NCI-H82 treated with DMSO at 0.1 percent for 48 hours (cell line): ENCODE measurements around the gene BPIFA2.

Experiments
- DNase-seq: peaks from one replicate; lab custom pipeline; 2025; ENCODE audit not compliant: unreplicated experiment; lab: John Stamatoyannopoulos, UW

The BPIFA2 gene

DNA sequence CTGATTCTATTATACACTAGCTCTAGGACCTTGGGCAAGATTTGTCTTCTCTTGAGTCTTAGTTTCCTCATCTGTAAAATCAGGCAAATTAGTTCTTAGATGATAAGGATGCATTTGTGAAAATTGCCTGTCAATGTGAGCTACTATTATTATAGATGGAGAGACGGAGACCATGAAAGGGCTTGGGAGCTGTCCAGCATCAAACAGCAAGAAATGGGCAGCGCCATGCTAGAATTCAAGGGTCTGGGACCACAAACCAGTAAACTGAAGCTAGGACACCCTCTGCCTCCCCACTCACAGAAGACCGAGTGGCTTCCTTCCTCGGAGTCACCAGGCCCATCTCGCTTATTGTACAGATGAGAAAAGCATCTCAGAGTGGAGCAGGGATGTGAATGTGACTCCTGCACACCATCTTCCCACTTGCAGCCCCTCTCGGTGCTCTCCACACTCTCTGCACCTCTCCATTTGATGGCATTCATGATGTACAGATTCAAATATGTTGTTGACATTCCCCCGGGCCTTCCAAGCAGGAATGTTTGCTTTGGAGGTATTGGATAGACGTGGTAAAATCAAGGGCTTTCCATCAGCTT lies 25.0 kb downstream of the BPIFA2 start:
- no peak for DNase-seq

DNA sequence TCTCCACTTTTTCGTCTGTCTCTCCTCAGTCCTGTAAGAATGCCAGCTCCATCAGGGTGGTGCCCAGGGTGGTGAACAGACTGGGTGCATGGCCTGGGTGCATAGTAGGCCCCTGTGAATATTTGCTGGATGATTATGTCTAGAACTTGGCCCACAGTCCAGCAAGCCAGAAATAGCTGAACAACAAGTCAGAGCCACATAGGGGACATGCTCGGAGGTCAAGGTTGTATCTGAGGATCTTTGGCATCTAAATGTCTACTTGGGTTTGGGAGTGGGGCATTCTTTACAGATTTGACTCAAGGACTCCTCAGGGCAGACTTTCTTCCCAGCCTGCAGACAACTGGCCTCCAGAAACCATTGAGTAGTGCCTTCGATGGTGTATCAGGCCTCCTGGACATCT lies 31.1 kb downstream of the BPIFA2 start:
- DNase-seq, result no peak

DNA sequence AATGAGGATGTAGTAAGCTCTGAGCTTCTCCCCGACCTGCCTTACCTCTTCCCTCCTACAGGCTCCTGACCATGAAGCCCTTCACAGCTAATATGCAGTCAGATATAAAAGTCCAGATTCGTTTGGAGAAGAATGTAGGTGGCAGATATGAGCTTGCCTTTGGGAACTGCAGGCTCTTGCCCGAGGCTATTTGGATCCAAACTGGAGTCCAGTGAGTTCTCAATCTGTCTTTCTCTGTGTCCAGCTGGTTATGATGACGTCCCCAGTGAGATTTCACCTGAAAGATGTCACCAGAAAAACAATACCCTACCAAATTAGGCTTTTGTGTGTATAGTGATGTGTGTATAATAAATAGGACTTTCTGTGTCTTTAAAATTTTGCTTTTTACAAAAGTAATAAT lies 34.5 kb downstream of the BPIFA2 start:
- DNase-seq, result no peak

DNA sequence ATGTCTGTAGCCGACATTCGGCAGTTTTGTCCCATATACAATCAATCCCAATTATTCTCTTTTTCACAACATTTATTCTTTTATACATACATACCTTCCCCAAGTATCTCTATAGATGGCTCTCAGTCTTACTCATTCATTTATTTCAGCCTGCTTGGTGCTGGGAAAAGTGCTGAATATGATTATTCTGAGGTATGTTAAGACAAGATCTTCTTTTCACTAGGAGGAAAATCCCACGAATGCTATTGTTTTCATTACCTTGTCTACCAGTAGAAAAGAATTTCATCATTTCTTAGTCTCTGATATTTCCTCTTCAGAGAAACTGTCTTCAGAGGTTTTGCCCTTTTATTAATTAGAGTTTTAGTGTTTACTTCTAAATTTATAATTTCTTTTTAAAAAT lies 35.5 kb downstream of the BPIFA2 start:
- DNase-seq, result no peak

DNA sequence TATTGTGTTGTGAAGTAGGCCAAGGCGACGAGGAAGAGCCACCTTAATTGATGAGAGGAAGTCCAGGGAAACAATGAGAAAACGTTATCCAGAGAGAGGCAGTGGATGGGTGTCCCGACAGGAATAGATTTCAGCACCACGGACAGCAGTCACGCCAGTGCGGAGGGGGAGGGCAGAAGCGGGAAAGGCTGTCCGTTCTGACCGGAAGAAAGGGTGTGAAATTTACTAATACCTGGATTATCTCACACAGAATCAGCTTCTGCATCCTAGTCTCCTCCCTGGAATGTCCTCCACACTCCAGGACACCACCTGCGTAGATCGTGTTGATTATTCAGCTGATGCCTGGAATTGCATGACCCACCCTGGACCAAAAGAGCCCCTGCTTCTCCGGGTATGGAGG lies 41.8 kb downstream of the BPIFA2 start:
- no peak for DNase-seq

DNA sequence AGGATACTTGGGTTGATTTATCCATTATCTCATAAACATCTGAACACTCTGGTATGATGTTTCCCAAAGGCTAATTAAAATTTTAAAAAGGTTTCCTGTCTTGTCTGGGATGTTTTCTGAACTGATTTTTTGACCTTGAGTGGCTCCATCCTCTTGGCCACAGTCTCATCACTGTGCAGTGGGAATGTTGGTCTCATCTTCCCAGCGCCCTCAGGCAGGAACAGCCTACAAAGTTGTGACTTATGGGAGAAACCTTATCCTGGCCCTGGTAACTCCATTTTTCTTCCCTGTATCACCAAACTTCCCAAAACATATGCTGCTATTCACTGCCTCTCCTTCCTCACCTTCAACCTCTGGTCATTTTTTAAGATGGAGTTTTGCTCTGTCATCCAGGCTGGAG lies 42.4 kb downstream of the BPIFA2 start:
- DNase-seq, result no peak

DNA sequence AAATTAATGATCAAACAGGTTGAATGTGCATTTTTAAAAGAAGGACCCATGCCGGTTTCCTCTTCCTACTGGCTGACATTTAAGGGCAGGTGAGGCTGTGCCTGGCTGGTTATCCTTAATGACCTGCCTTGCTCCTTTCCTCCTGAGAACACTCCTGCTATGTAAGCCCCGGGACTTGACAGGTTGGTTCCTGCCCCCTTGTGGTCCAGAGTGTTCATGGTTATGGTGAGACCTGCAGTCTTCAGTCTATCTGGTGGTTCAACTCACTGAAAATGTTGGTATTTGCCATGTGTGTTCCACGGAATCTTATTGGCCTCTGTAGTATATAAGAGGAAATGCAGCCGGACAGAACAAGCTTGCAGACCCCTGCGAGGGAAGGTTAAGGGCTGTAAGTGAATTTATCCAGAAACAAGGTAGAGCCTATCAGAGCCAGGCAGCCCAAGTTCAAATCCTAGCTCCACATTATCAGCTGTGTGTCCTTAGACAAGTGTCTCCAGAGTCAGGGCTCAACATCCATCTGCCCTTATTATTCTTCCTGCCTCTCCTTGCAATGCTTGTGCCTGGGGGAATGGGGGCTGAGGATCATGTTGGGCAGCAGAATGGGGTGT lies 44.0 kb downstream of the BPIFA2 start:
- peak; percentile 59 for DNase-seq

DNA sequence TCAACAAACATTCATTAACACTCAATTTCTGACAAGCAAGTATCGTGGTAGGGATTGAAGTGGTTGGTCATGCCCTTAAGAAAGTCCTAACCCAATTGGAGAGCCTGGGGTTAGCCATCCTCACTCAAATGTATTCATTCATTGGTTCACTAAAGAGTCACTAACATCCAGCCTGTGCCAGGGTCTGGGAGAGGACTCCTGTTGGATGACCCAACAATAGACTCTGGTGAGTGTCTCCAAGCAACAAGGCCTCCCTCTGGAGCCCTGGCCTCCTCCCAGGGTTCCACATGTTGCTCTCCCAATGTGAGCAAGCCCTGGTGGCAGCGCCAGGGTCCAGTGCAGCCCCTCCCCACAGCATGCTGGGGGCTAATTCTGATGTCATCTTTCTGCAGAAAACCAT lies 49.1 kb downstream of the BPIFA2 start, which contains the start of gene BPIFA3:
TSS of gene BPIFA3 (plus strand) at position 301 of the 400 bp plus-strand sequence. CDS start 185 bp downstream, outside the sequence.
- DNase-seq, result no peak

DNA sequence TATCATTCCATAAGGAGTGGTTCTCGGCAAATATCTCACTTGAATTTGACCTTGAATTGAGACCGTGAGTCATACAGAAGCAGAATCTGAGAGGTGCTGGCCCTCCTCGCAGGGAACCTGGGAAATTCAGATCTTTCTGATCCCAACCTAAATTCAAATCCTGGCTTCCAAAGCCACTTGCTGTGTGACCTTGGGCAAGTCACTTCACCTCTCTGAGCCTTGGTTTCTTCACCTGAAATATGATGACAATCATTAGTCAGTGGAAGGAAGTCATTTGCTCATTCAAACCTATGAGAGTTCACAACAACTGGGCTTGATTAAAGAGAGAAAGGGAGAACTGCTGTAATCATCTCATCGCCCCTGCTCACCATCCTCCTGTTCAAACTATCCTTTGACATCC lies 56.4 kb downstream of the BPIFA2 start:
- no peak for DNase-seq

DNA sequence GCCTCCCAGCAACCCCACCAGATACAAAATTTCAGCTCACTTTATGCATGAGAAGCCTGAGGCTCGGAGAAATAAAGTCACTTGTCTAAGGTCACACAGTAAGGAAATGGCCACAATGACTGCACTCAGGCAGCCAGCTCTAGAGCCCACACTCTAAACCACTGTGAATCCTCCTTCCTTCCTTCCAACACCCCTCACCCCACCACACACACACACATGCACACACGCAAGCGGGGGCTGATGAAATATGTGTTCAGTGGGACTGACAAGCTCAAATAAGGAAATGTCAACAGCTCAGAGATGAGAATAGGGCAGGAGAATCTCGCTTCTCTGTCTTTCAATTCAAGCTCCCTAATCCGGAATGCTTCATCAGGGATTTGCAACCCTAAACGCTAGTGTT lies 61.9 kb downstream of the BPIFA2 start:
- DNase-seq, result no peak
